ENCODE data around the gene RFXAP.
A peak's percentile ranks its signal among the peaks of the same experiment; 100 is the strongest.

Gene RFXAP

GRCh38 chr13:36807616-36808015 is 11.4 kb upstream of the RFXAP start:
- no peak overlapping the region for H2AFZ ChIP-seq
- no peak overlapping the region for H3K4me3 ChIP-seq (ENCODE audit: low read depth, low read length)
- no peaks in the 10 kb centered on the region for H3K79me2 ChIP-seq
- H3K27ac ChIP-seq = no peak overlapping the region
- H3K9me3 ChIP-seq (ENCODE audit: control insufficient read depth, low read length) = no peaks in the 10 kb centered on the region
- no peaks in the 10 kb centered on the region for H3K36me3 ChIP-seq (ENCODE audit: control insufficient read depth, insufficient read depth, low read length)
- H3K4me1 ChIP-seq = no peaks in the 10 kb centered on the region
- no peak overlapping the region for H3K9ac ChIP-seq
- no peaks in the 10 kb centered on the region for H3K27me3 ChIP-seq (ENCODE audit: control insufficient read depth, insufficient read depth, low read length)
- TF ChIP-seq CTCF (IDR thresholded peaks at IDR 0.05) = no peak
- no peak overlapping the region for H3K4me2 ChIP-seq (ENCODE audit: low read length)

GRCh38 chr13:36813225-36813624 is 5.8 kb upstream of the RFXAP start:
- Histone ChIP-seq H3K4me3 (ENCODE audit: low read depth, low read length) (no peak overlapping the region), H2AFZ (no peak overlapping the region), H3K36me3 (ENCODE audit: control insufficient read depth, insufficient read depth, low read length) (no peaks in the 10 kb centered on the region), H3K9me3 (ENCODE audit: control insufficient read depth, low read length) (no peaks in the 10 kb centered on the region), H3K4me2 (ENCODE audit: low read length) (no peak overlapping the region), H3K27ac (no peak overlapping the region), H3K27me3 (ENCODE audit: control insufficient read depth, insufficient read depth, low read length) (no peaks in the 10 kb centered on the region), H3K4me1 (no peaks in the 10 kb centered on the region), H3K9ac (no peak overlapping the region), H3K79me2 (no peaks in the 10 kb centered on the region)
- no peak for TF ChIP-seq CTCF (IDR thresholded peaks at IDR 0.05)

GRCh38 chr13:36814465-36814864 is 4.6 kb upstream of the RFXAP start:
- no peaks in the 10 kb centered on the region for H3K27me3 ChIP-seq (ENCODE audit: control insufficient read depth, insufficient read depth, low read length)
- H3K9me3 ChIP-seq (ENCODE audit: control insufficient read depth, low read length) = no peaks in the 10 kb centered on the region
- peaks cover 1% of the 10 kb centered on the region for H3K79me2 ChIP-seq
- no peak overlapping the region for H2AFZ ChIP-seq
- no peaks in the 10 kb centered on the region for H3K36me3 ChIP-seq (ENCODE audit: control insufficient read depth, insufficient read depth, low read length)
- no peak overlapping the region for H3K4me3 ChIP-seq (ENCODE audit: low read depth, low read length)
- no peak overlapping the region for H3K4me2 ChIP-seq (ENCODE audit: low read length)
- H3K4me1 ChIP-seq = no peaks in the 10 kb centered on the region
- no peak overlapping the region for H3K9ac ChIP-seq
- TF ChIP-seq CTCF (IDR thresholded peaks at IDR 0.05) = no peak
- H3K27ac ChIP-seq = no peak overlapping the region

- Histone ChIP-seq H3K9ac (no peak overlapping the region), H3K27ac (no peak overlapping the region), H3K4me1 (no peaks in the 10 kb centered on the region), H3K4me2 (ENCODE audit: low read length) (no peak overlapping the region), H3K79me2 (peaks cover 2% of the 10 kb centered on the region), H2AFZ (no peak overlapping the region), H3K36me3 (ENCODE audit: control insufficient read depth, insufficient read depth, low read length) (no peaks in the 10 kb centered on the region), H3K27me3 (ENCODE audit: control insufficient read depth, insufficient read depth, low read length) (no peaks in the 10 kb centered on the region), H3K4me3 (ENCODE audit: low read depth, low read length) (no peak overlapping the region), H3K9me3 (ENCODE audit: control insufficient read depth, low read length) (no peaks in the 10 kb centered on the region)
- TF ChIP-seq CTCF (IDR thresholded peaks at IDR 0.05) = no peak
Observed at GRCh38 chr13:36815062-36815461, 4.0 kb upstream of the RFXAP start.

GRCh38 chr13:36817996-36818803 is 822 bp upstream of the RFXAP start:
- no peak overlapping the region for H3K9ac ChIP-seq

More at GRCh38 chr13:36817996-36818803, 822 bp upstream of the RFXAP start:
- Histone ChIP-seq H2AFZ (peak overlapping the region; percentile 87), H3K4me2 (ENCODE audit: low read length) (peak overlapping the region; percentile 100), H3K79me2 (peaks cover 2% of the 10 kb centered on the region), H3K4me3 (ENCODE audit: low read depth, low read length) (peak overlapping the region; percentile 94), H3K27ac (no peak overlapping the region), H3K27me3 (ENCODE audit: control insufficient read depth, insufficient read depth, low read length) (no peaks in the 10 kb centered on the region), H3K36me3 (ENCODE audit: control insufficient read depth, insufficient read depth, low read length) (no peaks in the 10 kb centered on the region), H3K9me3 (ENCODE audit: control insufficient read depth, low read length) (no peaks in the 10 kb centered on the region), H3K4me1 (no peaks in the 10 kb centered on the region)
- TF ChIP-seq CTCF (IDR thresholded peaks at IDR 0.05) = no peak
